ENCODE measurements around the gene SYNM. TPM values are rescaled to one million over a fixed set of nuclear protein-coding genes. Genes with fewer than 3 reads are reported as not detected.
A peak's percentile ranks its signal among the peaks of the same experiment; 100 is the strongest.

Gene SYNM
- total RNA-seq, 1 experiment from 2014 or later: 1.9 TPM

- H4K5ac ChIP-seq (ENCODE audit: insufficient read length, low read depth, low read length): no peak overlapping the region
- Mint-ChIP-seq H3K36me3 (ENCODE audit: insufficient read depth in 1 of 3, low read depth in 3 of 3) (peaks cover 0 to 12% (median 9%) of the 10 kb centered on the region in 3 experiments; a peak in 4 of 7 replicates), H3K4me3 (no peak overlapping the region), H3K27me3 (ENCODE audit: low read depth) (no peaks in the 10 kb centered on the region), H3K27ac (peak overlapping the region in 2 of 3 experiments; percentile 32 to 50; a peak in 3 of 7 replicates), H3K4me1 (no peaks in the 10 kb centered on the region), H3K9me3 (no peaks in the 10 kb centered on the region)
- TF ChIP-seq CTCF (conservative IDR thresholded peaks at IDR 0.05): no peak
- H4K91ac ChIP-seq (ENCODE audit: insufficient read length, low read depth, low read length): no peak overlapping the region
- no peak overlapping the region for H2BK120ac ChIP-seq (ENCODE audit: low read depth, low read length, poor library complexity, severe bottlenecking)
- no CpG with 5 or more reads among the region's 23 CpGs for WGBS (ENCODE audit: extremely low coverage, insufficient read length, low lambda C conversion rate)
- H2BK5ac ChIP-seq (ENCODE audit: insufficient read length, low read length): no peak overlapping the region
- H3K23me2 ChIP-seq (ENCODE audit: insufficient read length, low read depth, low read length, poor library complexity, severe bottlenecking): no peaks in the 10 kb centered on the region
- no peak overlapping the region for H3K18ac ChIP-seq (ENCODE audit: insufficient read length, low read depth, low read length)
- no peaks in the 10 kb centered on the region for H4K20me1 ChIP-seq (ENCODE audit: control insufficient read depth, insufficient read depth, insufficient read length)
- H3K4me2 ChIP-seq (ENCODE audit: insufficient read depth, insufficient read length, low read length): no peak overlapping the region
- H3K27ac ChIP-seq (ENCODE audit: insufficient read length, low read depth, low read length): no peak overlapping the region
- no peaks in the 10 kb centered on the region for H3K27me3 ChIP-seq (ENCODE audit: insufficient read depth, low read length)
- no peaks in the 10 kb centered on the region for H3K9me3 ChIP-seq (ENCODE audit: control insufficient read depth, low read depth, low read length)
- no peaks in the 10 kb centered on the region for H3K79me2 ChIP-seq (ENCODE audit: insufficient read depth, low read length)
- H2BK12ac ChIP-seq (ENCODE audit: insufficient read length, low read depth, low read length): no peak overlapping the region
- no peak overlapping the region for H3T11ph ChIP-seq (ENCODE audit: low read length)
- H2BK15ac ChIP-seq (ENCODE audit: low read depth, low read length): no peak overlapping the region
- H3K4ac ChIP-seq (ENCODE audit: low read depth, low read length): no peak overlapping the region
- no peak overlapping the region for H3K56ac ChIP-seq (ENCODE audit: insufficient read length, low read depth, low read length)
- no peak for DNase-seq
- no peak overlapping the region for H4K8ac ChIP-seq (replicated peaks; ENCODE audit: insufficient read length, low read depth, low read length)
- no peak overlapping the region for H2AK5ac ChIP-seq (ENCODE audit: insufficient read length, low read length)
- no peak overlapping the region for H3K14ac ChIP-seq (ENCODE audit: insufficient read depth, low read length)
- no peaks in the 10 kb centered on the region for H3K79me1 ChIP-seq (ENCODE audit: insufficient read depth, low read depth, low read length, poor library complexity, severe bottlenecking)
- H2BK20ac ChIP-seq (ENCODE audit: low read depth, low read length, poor library complexity, severe bottlenecking): no peak overlapping the region
- H3K9ac ChIP-seq (ENCODE audit: extremely low read depth, insufficient read length, low read length): no peak overlapping the region
- H3K4me1 ChIP-seq (ENCODE audit: insufficient read depth, low read length): no peaks in the 10 kb centered on the region
- H2AFZ ChIP-seq (ENCODE audit: low read length): no peak overlapping the region
- no peak overlapping the region for H3K23ac ChIP-seq (ENCODE audit: insufficient read length, low read depth, low read length)
Observed at GRCh38 chr15:99165956-99166689, 61.2 kb downstream of the SYNM start.

All from H9 (cell line).